CD4-positive, alpha-beta T cell treated with Interleukin-1 beta for 1 hour (primary cell): ENCODE data around the gene MS4A15.
"Not testable (repeated sequence)": the region's sequence is repeated elsewhere in the genome, so short reads cannot be mapped to it uniquely, and the experiment has no call there.

Source experiments
- DNase-seq, 2 donors: peaks; one replicate each; pipeline ENCODE4 v3.0.0-alpha.2; 2020 to 2022

The MS4A15 gene

DNA sequence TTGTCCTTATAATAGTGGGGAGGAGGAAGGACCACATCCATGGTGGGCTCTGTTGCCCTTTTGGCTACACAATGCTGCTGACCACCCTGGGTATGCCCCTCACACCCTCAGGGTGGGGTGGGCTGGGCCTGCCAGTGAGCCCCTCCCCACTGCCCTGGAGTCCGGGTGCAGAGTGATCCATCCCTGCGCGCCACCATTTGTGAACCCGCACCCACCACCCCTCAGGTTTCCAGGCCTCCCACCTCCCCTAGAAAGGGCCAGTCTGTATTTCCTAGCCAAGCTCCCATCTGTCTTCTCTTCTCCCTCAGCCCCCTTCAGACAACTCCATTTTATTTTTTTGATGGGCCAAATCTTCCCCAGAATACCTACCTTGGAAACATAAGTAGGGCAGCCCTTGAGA lies 53.5 kb downstream of the MS4A15 start:
- no peak for DNase-seq

DNA sequence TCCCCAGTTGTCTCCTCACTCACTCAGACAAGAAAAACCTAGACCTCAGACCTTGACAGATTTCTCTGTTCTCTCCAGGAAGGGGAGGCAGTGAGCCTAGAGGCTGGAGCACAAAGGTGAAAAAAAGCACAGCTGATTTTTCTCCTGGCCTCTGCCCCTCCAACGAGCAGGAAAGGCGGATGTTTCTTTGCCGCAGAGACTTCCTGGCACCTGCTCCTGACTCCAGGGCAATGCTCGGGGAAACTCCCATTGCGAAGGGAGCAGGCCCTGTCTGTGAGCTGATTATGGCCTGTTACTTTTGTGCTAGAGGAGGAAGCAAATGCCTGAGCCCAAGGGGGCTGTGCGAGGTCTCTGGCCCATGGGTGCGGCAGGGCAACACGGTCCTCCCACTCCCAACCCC lies 53.9 kb downstream of the MS4A15 start:
- no peak for DNase-seq

DNA sequence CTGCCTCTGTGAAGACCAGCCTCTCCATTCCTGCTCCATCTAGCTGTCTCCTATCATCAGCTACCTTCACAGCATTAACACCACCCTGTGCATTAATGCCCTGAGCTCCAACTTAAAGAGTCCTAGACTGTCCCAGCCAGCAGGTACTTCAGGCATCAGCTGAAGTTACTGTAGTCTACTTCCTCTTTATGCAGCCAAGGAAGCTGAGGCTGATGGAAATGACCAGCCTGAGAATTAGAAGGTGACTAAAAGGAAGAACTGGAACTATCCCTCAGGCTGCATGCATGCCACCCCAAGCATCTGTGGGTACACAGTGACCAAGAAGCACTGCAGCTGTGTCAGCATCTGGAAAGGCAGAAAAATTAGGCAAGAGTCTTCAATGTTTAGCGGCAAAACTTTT lies 56.7 kb downstream of the MS4A15 start:
- no peak for DNase-seq

GRCh38 chr11:60814112-60814511 lies 57.4 kb downstream of the MS4A15 start:
- no peak for DNase-seq

DNA sequence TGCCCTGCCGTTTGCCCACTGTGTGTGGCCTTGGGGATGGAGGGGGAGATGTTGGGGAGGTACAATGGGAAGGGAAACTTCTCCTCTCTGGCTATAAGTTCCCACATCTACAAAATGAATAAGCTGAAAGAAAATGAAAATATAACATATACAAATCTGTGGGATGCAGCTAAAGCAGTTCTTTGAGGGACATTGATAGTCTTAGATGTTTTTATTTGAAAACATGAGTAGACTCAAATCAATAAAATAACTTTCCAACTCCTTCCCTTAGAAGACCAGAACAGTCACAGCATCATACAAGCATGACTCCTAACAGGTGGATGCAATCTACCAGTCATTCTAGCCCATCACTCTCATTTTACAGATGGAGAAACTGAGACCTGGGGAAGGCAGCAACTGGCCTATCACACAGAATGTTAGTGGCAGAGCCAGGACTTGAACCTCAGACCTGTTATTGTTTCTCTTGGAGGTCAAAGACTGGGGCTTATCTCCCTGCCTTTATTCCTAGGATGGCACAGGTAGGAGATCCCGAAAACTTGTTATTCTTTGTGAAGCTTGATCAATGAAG lies 60.0 kb downstream of the MS4A15 start:
- DNase-seq = no peak

DNA sequence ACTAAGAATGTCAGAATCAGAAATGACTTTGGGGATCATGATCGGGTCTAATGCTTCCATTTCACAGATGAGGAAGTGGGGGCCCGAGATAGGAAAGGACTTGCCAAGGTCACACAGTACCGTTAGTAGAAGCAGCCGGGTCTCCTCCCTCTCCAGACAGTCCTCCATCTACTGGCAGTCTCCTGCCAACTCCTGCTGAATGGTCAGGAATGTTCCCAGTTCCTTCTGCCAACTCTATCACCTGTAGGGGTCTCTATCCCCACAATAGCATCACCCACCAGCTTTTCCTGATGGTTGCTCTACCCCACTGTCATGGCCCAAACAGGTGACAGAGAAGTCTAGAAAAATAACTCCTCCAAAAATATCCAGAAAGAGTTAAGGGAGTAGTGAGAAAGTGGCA lies 61.4 kb downstream of the MS4A15 start:
- DNase-seq = no peak

GRCh38 chr11:60821827-60822599 lies 65.3 kb downstream of the MS4A15 start:
- no peak for DNase-seq

DNA sequence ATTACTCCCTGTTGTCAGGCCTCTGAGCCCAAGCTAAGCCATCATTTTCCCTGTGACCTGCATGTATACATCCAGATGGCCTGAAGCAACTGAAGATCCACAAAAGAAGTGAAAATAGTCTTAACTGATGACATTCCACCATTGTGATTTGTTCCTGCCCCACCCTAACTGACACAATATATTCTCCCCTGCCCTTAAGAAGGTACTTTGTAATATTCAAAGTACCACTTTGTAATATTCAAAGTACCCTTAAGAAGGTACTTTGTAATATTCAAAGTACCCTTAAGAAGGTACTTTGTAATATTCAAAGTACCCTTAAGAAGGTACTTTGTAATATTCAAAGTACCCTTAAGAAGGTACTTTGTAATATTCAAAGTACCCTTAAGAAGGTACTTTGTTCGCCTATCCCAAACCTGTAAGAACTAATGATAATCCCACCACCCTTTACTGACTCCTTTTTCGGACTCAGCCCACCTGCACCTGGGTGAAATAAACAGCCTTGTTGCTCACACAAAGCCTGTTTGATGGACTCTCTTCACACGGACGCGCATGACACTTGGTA lies 67.2 kb downstream of the MS4A15 start:
- not testable (repeated sequence) for DNase-seq

- DNase-seq = no peak
These were observed 68.5 kb downstream of the MS4A15 start for GRCh38 chr11:60825118-60825517.

DNA sequence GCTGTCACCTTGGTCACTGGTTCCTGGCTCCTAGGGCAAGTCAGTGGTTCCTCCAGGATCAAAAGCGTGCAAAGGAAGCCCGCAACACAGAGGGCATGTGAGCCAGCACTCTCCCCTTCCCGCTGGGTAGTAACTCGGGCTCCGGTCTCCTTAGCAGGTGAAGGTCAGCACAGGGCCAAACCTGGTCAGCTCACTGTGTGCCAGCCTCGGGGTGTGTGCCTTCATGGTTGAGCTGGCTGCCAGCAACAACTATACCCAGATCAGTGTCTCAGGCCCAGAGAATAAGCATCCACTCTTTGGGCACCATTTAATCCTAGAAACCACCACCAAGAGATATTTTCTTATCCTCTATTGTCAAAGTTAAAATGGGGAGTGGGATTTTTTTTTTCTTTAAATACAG lies 69.1 kb downstream of the MS4A15 start:
- DNase-seq = no peak
